ENCODE results near the gene NFIX. TPM values are rescaled to one million over a fixed set of nuclear protein-coding genes. Genes with fewer than 3 reads are reported as not detected.

The NFIX gene
- total RNA-seq, 1 experiment from 2014 or later, result 16.4 TPM

GRCh38 chr19:13016628-13017305 is 21.5 kb downstream of the NFIX start:
- BruUV-seq (replicated peaks), result no TSS peak
- intact Hi-C loops (cut with micrococcal nuclease; ENCODE audit: unreplicated experiment), result no loop called here
- no peak overlapping the region for H3K27ac Mint-ChIP-seq (ENCODE audit: unreplicated experiment)
- no peaks in the 10 kb centered on the region for H3K9me3 Mint-ChIP-seq (ENCODE audit: low read depth, unreplicated experiment)
- H3K36me3 Mint-ChIP-seq (ENCODE audit: insufficient read depth, unreplicated experiment), result peaks cover 5% of the 10 kb centered on the region
- no peak overlapping the region for H3K4me3 Mint-ChIP-seq (ENCODE audit: low read depth, unreplicated experiment)
- CTCF ChIA-PET, result no interaction called here
- TF ChIP-seq, protein P1, sequence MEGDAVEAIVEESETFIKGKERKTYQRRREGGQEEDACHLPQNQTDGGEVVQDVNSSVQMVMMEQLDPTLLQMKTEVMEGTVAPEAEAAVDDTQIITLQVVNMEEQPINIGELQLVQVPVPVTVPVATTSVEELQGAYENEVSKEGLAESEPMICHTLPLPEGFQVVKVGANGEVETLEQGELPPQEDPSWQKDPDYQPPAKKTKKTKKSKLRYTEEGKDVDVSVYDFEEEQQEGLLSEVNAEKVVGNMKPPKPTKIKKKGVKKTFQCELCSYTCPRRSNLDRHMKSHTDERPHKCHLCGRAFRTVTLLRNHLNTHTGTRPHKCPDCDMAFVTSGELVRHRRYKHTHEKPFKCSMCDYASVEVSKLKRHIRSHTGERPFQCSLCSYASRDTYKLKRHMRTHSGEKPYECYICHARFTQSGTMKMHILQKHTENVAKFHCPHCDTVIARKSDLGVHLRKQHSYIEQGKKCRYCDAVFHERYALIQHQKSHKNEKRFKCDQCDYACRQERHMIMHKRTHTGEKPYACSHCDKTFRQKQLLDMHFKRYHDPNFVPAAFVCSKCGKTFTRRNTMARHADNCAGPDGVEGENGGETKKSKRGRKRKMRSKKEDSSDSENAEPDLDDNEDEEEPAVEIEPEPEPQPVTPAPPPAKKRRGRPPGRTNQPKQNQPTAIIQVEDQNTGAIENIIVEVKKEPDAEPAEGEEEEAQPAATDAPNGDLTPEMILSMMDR (IDR thresholded peaks at IDR 0.05; ENCODE audit: unreplicated experiment), result no peak
- no peak for DNase-seq
- no peaks in the 10 kb centered on the region for H3K4me1 Mint-ChIP-seq (ENCODE audit: low read depth, unreplicated experiment)
- H3K27me3 Mint-ChIP-seq (ENCODE audit: unreplicated experiment), result no peaks in the 10 kb centered on the region

- no peak overlapping the region for H3K27ac Mint-ChIP-seq (ENCODE audit: unreplicated experiment)
- H3K27me3 Mint-ChIP-seq (ENCODE audit: unreplicated experiment), result no peaks in the 10 kb centered on the region
- no peak overlapping the region for H3K4me3 Mint-ChIP-seq (ENCODE audit: low read depth, unreplicated experiment)
- no TSS peak for BruUV-seq (replicated peaks)
- CTCF ChIA-PET, result no interaction called here
- no peak for DNase-seq
- no peaks in the 10 kb centered on the region for H3K4me1 Mint-ChIP-seq (ENCODE audit: low read depth, unreplicated experiment)
- TF ChIP-seq, protein P1 (IDR thresholded peaks at IDR 0.05; ENCODE audit: unreplicated experiment), result no peak
- intact Hi-C loops (cut with micrococcal nuclease; ENCODE audit: unreplicated experiment), result no loop called here
- peaks cover 5% of the 10 kb centered on the region for H3K36me3 Mint-ChIP-seq (ENCODE audit: insufficient read depth, unreplicated experiment)
- no peaks in the 10 kb centered on the region for H3K9me3 Mint-ChIP-seq (ENCODE audit: low read depth, unreplicated experiment)
Observed at GRCh38 chr19:13017306-13018034, 22.2 kb downstream of the NFIX start.

DNA sequence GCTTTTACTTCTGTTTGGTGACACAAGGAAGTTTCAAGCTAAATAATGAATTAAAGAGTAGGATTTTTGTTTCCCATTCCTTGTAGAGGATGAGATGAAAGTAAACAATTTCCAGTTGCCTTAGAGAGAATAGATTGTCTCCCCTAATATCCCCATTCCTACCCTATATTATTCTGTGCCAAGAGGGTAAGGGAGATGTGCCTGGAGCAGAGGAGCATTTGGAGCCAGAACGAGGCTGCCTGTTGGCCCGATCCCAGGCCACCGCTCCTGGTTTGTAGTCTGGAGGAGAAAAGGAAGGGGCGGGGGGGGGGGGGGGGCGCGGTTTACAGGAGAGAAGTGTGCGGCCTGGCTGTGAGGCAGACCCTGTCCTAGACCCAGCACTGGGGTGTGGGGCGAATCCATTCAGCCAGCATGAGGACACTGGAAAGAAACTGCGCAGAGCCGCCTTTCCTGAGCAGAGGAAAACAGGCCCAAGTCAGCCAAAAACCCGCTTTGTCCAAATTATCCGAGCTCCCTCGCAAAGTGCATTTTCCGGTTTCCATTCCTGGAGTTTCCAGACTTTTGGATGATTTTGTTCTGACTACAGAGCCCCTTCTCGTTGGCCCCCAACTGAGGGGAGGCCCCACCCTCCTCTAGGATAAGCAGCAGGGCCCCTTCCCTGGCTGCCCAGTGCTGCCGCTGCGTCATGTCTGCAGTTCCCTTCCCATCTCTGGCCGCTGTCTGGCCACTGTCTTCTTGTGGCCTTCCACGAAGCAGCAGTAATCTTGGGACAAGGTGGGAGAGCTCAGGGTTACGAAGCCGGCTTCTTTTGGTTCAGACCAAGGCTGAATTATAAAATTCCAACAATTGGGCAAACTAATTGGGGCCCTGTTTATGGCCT is 23.0 kb downstream of the NFIX start:
- TF ChIP-seq, protein P1 (IDR thresholded peaks at IDR 0.05; ENCODE audit: unreplicated experiment), result no peak
- Mint-ChIP-seq H3K27me3 (ENCODE audit: unreplicated experiment) (no peaks in the 10 kb centered on the region), H3K4me1 (ENCODE audit: low read depth, unreplicated experiment) (no peaks in the 10 kb centered on the region), H3K36me3 (ENCODE audit: insufficient read depth, unreplicated experiment) (peaks cover 5% of the 10 kb centered on the region), H3K27ac (ENCODE audit: unreplicated experiment) (no peak overlapping the region), H3K9me3 (ENCODE audit: low read depth, unreplicated experiment) (no peaks in the 10 kb centered on the region), H3K4me3 (ENCODE audit: low read depth, unreplicated experiment) (no peak overlapping the region)
- no TSS peak for BruUV-seq (replicated peaks)
- DNase-seq, result no peak
- intact Hi-C loops (cut with micrococcal nuclease; ENCODE audit: unreplicated experiment), result no loop called here
- CTCF ChIA-PET, result no interaction called here

DNA sequence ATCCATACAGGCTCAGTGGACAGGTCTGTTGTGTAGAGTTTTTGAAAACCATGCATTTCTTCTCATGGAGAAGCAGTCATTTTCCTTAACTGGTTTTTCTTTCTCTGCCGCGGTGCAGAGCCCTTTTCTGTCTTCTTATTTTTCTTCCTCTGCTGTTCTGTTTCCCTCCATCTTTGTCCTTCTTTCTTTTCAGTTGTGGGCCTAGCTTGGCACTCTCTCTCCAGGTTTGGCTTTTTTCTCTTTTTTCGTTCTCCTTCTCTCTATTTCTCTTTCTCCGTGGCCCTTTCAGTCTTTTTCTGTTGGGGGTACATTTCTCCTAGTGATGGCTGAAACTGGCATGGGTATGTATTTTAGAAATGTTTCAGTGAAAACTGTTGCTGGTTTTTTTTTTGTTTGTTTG is 24.1 kb downstream of the NFIX start:
- Mint-ChIP-seq H3K27ac (ENCODE audit: unreplicated experiment) (no peak overlapping the region), H3K4me1 (ENCODE audit: low read depth, unreplicated experiment) (peaks cover 3% of the 10 kb centered on the region), H3K27me3 (ENCODE audit: unreplicated experiment) (no peaks in the 10 kb centered on the region), H3K9me3 (ENCODE audit: low read depth, unreplicated experiment) (no peaks in the 10 kb centered on the region), H3K4me3 (ENCODE audit: low read depth, unreplicated experiment) (no peak overlapping the region), H3K36me3 (ENCODE audit: insufficient read depth, unreplicated experiment) (peaks cover 9% of the 10 kb centered on the region)
- no TSS peak for BruUV-seq (replicated peaks)
- no peak for DNase-seq
- TF ChIP-seq, protein P1 (IDR thresholded peaks at IDR 0.05; ENCODE audit: unreplicated experiment), result no peak
- intact Hi-C loops (cut with micrococcal nuclease; ENCODE audit: unreplicated experiment), result no loop called here
- CTCF ChIA-PET, result no interaction called here
